HG02973 (cell line): ENCODE data around the gene CXCR5.

Experiments used
- ATAC-seq: cut with Tn5 transposase; IDR thresholded peaks from one replicate; pipeline ENCODE4 v1.9.1; 2021; ENCODE audit warnings: moderate library complexity; ENCODE audit not compliant: unreplicated experiment

CXCR5 gene

DNA sequence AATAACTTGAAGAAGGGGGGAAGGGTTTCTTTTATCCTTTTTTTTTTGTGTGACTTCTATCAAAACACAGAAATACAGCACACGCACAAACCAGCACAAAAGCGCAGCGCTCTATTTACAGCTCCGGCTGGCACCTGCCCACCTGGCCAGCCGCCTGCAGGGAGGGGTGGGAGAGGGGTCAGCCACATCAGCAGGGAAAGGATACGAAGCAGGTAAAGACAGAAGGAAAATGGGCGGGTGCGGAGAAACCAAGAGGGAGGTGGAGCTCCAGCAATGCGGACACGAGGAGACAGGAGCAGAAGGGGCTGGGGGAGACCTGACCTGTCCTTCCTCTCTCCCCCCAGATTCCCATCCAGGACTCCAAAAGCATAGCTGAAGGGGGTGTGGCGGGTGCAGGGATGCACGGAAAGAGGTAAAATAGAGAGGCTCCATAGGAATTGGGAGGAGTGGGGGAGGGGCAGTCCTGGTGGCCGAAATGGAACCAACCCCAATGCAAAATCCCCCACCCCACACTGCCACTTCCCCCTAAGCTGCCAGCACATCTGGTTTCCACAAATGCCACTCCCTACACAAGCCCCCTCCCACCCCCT lies 14.1 kb downstream of the CXCR5 start:
- no peak for ATAC-seq

DNA sequence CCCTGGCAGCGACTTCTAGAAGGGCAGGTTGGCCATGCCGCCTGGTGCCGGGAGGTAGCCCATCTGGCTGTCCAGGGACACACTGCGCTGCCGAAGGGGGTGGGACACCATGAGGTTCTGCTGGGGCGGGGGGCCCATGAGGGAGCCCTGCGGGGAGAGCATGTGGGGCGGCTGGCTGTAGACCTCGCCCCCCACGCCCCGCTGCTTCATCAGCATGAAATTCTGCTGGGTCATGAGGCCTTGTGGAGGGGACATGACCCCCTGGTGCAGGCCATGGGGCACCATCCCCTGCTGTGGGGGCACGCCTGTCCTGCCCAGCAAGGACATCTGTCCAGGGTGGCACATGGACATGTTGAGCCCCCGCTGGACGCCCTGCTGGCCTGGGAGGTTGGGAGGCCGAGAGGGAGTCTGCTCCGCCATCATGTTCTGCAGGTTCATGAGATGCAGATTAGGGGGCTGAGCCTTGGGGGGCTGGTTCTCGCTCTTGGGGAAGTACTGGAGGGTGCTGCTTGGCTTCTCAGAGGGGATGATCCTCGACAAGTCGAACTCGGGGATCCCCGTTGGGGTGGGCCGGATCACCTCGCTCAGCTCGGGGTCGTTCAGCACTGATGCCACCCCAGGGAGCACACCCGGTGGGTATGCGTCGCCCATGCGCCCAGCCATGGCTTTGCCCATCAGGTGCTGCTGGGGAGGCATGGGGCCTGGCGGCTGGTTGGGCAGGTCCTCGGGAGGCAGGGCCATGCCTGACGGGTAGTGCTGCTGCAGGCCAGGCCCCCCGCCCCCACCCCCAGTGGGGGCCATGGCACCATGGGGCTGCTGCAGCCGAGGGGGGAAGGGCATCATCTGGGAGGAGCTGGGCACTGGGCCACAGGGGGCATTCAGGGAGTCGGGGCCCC lies 15.0 kb downstream of the CXCR5 start:
- no peak for ATAC-seq

DNA sequence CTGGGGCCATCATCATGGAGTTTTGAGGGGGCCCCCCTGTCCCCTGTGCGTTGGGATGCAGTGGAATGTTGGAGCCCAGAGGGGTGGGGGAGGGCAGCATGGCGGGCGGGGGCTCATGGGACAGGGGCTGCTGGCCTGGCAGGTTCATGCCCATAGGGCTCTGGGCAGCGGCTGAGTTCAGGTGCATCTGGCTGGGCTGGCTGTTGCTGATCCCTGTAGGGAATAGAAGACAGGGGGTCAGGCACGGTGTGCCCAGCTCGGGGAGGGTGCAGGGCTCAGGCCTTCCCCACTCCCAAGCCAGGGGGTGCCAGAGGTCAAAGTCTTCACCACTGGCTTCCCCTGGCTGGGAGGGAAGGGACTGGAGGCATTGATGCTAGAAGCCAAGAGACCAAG lies 15.6 kb downstream of the CXCR5 start:
- no peak for ATAC-seq

DNA sequence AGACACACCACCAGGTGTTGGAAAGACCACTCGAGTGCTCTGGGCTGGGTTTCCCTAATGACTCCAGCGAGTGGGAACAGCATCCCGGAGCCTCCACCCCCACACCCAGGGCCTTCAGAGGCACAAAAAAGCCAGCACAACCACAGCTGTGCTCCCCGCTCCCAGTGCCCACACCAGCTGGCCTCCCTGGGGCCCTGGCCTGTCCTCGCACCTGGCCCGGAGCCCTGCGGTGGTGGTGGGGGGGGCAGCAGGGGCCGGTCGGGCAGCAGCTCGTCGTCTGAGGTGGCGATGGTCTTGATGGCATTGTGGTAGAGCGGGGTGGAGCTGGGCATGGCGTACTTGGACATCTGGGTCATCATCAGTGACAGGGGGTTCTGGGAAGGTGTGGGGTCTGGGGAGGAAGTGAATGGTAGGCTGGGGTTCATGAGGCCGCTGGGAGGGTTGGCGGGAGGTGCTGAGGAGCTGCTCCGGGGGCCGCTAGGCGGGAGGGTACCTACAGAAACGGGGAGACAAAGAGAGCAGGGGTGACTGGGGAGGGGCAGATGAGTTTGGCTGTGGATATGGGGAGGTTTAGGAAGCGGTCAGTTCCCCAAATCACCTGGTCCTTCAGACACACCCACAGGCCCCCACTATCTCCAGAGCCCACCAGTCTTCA lies 16.1 kb downstream of the CXCR5 start:
- ATAC-seq: no peak

DNA sequence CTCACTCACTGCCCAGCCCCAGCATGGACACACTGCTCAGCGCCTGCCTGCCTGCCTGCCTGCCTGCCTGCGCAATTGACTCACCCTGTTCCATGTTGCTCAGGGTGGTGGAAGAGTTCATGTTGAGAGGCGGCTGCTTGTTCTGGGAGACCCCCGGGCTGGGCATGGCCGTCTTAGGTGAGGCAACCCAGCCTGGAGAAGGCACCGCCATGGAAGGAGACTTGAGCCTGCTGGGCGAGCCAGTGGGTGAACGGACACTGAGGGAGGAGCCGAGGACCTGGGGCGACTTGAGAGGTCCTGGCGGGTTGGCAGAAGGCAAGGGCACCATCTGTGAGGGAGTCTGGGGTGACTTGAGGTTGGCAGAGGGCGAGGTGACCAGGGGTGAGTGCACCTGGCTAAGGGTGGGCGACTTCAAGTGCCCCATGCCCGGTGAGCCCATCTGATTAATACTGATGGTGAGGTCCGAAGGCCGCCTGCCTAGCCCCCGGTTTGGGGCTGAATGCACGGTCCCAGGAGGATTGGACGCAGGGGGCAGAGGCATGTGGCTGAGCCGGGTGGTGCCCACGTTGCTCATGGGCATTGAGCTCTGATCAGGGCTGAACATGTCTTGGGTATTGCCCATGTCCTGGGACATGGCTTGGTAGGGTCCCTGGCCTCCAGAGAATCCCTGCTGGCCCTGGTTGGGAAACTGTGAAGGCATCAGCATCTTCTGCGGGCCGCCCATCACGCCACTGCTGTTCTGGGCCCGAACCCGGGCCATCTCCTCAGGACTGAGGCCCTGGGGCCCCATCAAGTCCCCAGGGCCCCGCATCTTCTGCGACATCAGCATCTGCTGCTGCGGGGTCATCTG lies 17.1 kb downstream of the CXCR5 start:
- no peak for ATAC-seq

DNA sequence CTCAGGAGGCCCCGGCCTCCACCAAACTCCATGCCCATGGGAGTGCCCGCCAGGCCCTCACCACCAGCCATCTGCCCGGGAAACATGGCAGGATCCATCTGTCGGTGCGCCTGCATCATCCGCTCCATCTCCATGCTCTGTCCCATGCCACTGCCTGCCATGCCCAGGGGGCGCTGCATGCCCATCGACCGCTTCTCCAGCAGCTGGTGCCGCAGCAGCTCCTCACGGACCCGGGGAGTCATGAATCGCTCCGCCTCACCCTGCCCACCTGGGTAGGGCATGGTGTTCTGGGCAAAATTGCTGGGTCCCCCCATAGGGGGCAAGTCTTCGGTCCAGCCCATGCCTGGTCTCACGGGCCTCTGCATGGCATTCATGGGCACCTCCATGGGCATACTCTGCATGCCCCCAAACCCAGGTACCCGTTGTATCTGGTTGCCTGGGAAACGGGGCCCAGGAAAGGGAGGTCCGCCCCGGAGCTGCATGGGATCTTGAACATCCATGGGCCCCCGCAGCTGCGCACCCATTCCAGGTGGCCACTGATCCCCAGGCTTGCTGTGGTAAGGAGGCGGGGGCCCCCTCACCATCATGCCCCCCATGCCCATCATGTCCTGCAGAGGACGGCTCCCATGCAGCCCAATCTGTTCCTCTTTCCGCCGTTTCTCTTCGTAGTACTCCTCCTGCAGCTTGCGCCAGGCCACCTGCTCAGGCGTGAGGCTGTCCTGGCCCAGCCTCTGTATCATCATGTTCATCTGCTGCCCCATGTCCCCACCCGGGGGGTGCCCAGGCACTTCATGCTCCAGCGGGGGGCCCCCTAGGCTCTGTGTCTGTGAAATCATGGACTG lies 18.0 kb downstream of the CXCR5 start:
- ATAC-seq: no peak

DNA sequence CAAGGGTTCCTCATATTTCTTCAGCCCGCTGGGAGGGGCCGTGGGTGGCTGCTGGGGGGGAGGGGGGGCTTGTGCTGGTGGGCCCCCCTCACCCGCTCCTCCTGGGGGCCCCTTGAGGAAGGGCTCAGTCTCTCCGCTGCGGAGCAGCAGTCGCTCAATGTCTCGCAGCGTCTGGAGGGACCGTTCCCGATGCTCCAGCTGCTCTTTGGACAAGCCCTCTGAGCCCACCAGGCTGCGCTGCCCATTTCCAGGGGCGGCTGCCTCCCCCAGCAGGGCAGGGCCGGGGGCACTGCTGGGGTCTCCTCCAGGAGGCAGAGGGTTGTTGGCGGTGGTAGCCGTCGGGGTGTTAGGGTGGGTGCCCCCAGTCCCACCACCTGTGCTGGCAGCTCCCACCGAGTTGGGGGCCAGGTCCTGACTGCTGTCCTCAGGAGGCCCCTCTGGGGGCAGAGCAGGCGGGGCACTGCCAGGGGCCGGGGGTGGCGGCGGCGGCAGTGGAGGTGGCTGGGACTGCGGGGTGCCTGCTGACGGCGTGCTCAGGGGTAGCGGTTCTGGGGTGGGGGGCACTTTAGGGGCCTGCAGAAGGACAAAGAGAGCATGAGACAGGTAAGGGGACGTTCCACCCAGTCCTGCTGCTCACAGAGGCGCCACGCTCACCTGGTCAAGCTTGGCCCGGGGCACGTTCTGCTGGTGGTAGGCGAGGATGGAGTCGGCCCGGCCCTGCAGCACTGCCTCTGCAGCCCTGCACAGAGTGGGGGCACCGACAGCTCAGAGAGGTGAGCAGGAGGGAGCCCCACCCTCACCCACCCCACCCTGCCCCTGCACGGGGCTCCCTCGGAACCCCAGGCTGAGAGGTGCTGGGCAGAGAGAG lies 18.9 kb downstream of the CXCR5 start:
- no peak for ATAC-seq

DNA sequence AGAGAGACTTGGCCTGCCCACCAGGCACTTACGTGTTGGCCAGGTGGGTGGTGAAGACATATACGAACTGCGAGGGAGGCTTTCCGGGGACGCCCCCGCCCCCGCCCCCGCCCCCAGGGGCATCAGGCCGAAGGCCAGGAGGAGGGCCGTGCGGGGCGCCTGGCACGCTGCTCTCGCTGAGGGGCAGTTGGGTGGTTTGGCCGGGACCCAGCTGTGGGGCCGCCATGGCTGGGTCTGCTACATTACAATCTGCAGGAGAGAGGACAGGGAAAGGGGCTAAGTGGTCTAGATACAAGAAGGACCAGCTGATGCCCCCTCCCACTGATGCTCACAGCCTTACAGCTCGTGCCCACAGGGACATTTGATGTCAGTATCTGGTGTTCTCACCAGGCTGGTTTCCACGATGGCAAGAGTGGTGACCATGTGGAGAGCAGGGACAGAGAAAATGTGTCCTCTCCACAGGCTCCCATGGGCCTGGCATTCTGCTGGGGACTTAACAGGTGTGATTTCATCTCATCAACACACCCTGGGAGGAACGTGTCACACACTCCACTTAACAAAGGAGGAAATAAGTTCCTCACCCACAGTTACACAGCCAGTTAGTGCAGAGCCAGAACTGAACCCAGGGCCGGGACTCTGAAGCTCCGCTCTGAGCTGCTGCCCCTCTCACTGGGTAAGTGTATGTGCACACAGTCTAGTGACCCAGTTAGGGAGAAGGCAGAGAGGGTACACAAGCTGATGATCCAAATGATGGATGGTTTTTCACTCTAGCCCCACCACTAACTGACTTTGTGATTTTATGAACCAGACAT lies 19.7 kb downstream of the CXCR5 start:
- no peak for ATAC-seq

DNA sequence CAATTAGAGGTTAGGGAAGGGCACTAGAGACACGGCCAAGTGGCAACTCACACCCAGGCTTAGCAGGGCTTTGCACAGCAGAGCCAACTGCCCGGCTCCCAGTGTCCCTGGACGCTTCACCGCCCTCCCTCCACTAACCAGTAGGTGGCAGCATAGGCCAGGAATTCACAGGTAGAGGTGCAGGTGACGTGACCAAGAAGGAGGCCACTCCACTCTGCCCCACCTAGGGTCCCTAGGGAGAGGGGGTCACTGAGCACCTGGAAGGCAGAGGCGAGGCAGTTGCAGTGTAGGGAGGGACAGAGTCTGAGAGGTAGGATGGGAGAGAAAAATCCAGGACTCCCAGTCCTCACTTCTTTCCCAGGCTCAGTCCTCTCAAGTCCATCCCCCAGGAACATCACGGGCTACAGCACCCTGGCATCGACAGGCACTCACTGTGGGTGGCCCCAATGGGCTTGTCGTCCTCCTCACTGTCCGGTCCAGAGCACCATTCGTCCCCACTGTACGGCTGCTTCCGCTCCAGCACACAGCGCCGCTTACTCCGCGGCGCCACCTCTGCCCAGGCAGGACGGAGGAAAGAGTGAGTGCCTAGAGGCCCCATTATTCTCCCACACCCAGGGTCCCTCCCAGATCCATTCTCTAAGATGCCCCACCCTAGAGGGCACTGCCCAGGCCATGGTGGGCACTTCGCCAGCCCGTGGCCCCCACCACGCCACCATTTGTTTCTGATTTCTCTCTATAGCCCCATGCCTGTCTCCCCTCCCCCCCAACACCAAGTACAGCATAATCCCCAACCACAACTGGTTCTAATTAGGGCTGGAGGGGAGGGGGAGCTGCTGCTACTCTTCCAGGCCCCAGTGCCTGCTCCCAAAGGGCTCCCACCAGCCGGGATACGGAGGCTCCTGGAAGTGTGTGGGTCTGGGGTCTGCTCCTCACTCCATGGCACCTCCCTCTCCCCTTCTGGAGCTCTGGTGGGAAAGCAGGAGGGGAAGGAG lies 23.7 kb downstream of the CXCR5 start:
- no peak for ATAC-seq

DNA sequence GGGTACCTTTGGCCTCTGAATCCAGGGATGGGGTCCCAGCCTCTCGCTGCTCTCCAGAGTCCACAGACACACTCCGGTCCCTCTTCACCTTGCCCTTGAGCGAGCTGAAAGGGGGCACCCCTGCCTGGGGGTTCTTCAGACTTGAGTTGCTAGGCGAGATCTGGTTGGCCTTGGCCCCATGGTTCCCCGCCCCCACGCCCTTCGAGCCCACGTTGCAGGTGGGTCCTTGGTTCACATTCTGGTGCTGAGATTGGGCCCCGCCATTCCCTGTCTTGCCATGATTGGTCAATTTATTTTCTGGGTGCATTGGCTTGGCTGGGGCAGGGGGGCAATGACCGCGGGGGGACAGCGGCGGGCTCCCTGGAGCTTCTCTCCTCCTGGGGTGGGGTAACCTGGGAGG lies 24.6 kb downstream of the CXCR5 start:
- ATAC-seq: no peak

DNA sequence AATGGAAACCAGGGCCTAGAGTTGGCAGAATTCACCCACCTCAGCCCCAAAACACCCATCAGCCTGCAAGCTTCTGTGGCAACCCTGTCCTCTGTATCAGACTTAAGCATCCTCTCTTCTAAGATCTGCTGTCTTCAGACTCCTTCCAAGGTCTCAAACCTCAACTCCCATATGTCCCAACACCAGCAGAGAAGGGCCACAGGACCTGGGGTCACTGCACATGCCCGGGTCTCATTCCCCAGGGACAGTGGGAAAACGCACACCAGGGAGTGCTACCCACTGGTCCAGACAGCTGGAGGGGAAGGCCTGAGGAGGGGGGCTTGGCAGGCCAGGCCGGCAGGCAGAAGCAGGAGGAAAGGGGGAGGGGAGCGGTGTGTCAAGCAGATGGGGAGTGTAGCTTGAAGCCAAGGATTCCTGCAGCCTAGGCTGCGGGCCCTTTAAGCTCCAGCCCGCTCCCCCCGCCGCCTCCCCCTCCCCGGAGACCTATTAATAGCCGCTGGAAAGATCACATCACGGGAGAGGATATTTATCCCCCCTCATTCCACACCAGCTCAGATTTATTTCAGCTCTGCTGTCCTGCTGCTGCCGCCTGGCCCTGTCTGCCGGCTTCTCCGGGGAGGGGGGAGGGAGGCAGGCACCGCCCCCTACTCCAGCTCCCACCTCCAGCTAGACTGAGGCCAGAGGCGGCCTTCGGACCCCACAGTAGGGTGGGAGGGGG lies 25.4 kb downstream of the CXCR5 start:
- ATAC-seq: no peak

DNA sequence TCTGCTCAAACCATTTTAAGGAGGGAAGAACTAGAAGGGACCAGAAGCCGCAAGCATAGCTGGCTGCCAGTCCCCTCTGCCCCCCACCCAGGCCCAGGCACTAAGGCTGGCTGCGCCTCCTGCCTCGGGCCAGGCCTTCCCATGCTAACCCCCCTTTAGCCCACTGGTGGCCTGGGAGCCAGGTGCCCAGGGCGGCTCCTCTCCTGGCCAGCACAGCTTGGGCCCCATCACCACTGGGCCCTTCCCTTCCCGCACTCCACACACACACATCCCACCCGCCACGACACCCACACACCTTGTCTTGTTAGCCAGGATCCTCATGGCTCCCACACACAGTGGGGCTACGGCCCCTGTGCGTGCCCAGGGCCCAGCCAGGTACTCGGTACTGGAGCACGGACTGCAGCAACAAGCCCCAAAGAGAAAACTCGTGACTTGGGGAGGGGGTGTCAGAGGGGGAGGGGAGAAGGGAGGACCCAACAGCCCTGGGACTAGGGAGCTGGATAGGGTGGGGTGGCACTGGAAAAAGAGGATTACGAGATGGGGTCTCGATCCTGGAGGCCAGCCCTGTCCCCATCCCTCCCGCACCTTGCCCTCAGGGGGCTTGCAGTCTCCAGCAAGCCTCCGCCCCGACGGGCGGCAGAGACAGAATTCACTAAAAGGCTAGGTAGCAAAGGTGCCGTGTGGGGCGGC lies 26.1 kb downstream of the CXCR5 start:
- no peak for ATAC-seq

DNA sequence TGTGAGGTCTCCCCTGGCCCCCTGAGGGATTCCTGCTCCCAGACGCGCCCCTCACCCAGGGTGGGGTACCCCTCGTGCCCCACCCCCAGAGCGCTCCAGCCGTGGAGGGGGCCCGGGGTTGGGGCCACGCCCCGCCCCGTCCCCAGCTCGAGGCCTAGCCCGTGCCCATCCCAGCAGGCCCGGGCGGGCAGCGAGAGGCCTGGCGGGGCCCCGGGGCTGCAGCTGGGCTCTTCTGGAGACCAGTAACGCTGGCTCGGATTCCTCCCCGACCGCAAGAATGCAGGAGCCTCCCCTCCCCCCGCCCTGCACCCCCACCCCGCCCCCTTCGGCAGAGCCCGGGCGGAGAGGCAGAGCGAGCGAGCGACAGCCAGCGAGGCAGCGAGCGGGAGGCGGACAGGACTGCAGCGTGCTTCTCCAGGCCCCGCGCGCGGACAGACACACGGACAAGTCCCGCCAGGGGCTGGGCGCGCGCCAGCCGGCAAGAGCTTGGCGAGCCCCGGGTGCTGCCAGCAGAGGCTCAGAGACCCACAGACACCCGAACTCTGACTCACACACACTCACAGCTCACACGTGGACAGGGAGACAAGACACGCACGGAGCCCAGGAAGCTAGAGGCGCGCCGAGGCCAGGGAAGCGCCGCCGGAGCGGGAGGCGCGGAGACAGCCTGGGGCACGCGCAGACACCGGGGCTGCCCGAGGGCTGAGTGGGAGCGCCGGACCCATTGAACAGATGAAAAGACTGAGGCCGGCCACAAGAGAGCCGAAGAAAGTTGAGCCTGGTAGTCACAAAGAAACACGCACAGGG lies 26.8 kb downstream of the CXCR5 start:
- ATAC-seq: no peak

DNA sequence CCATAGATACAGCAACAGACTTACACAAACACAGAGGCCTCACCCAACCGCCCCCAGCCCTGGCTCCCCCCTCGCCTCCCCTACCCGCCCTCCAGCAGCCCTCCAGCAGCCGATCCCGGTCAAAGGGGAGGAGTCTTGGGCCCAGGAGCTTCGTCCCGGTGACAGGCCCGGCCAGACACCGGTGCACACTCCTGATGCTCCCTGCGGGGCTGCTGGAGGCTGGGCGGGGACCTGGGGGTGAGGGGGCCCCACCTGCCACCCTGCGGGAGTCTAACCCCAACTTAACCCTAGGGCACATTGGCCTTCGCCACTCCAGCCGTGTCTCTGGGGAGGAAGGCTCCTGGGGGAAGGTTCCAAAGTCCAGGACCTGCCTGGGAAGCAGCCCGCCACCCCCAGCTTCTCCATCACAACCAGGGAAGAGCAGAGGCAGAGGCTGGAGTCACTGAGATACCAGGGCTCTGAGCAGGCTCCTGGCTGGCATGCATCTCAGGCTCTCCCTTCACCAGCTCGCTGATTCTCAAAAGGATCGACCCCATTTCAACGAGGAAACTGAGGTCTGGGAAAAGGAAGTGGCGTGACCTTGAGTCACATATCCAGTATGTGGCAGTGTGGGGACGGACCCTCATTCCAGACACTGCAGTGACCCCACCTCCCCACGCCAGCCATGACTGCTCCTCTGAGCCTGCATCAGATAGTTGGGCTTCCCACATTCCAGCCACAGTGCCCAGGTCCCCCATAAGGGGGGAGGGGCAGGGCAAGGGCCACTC lies 27.6 kb downstream of the CXCR5 start:
- no peak for ATAC-seq
